K562 (cell line): ENCODE measurements around the gene CKAP5. TPM values are rescaled to one million over a fixed set of nuclear protein-coding genes. Genes with fewer than 3 reads are reported as not detected.

ENCODE experiments used
- ATAC-seq: fragments of 200-7000 bp; cut with Tn5 transposase; 3 replicates; pipeline ENCODE4 v1.9.1; 2020; ENCODE audit warnings: moderate library complexity
- BruUV-seq: library from RNA; stranded (reverse); fragments of 400-500 nt; replicated peaks from 2 replicates; lab custom pipeline; 2021; lab: Mats Ljungman, UMichigan
- CTCF ChIA-PET: fragments of 300-600 bp; formaldehyde crosslinking; extraction: SDS; loops from one replicate; lab custom pipeline; 2021; ENCODE audit warnings: low intra/inter-chr PET ratio; lab: Yijun Ruan, JAX
- POLR2A ChIA-PET: fragments of 300-600, 350-650 bp; sonication (Branson Sonifier 250); formaldehyde crosslinking; extraction: SDS; loops from one replicate; lab custom pipeline; 2021; ENCODE audit warnings: antibody characterized with exemption, inconsistent platforms; lab: Yijun Ruan, JAX
- DNase-seq, 4 experiments: peaks; one replicate each; pipeline versions ENCODE4 v3.0.0 to v3.0.0-alpha.2; 2011 to 2018; ENCODE audit warnings: low spot score in 3 of 4, mixed read lengths in 3 of 4; ENCODE audit errors: extremely low read depth in 1 of 4
- FAIRE-seq: peaks from 2 replicates; lab custom pipeline; 2011; peaks lifted over from hg19 to GRCh38; lab: Jason Lieb, UNC
- H2AFZ ChIP-seq: 2 replicates; pipeline ENCODE4 v1.6.0; 2011; ENCODE audit warnings: low read depth, low read length, control low read depth, inconsistent platforms
- H3K27ac ChIP-seq: fragments of 200-600 bp; 3 replicates; pipeline ENCODE4 v1.8.0; 2011; ENCODE audit warnings: low read depth, mild to moderate bottlenecking, control low read depth, inconsistent platforms, low read length, moderate library complexity, mixed read lengths; ENCODE audit errors: extremely low read depth
- H3K27me3 ChIP-seq, 2 experiments: fragments of 300-600 bp in 1 of 2; 2 replicates in 1 of 2; 3 replicates in 1 of 2; pipeline versions ENCODE4 v1.6.0 to v1.8.0; 2011; ENCODE audit warnings: inconsistent platforms in 2 of 2, low read length in 2 of 2, mild to moderate bottlenecking in 1 of 2, mixed read lengths in 1 of 2, moderate library complexity in 1 of 2; ENCODE audit not compliant: control insufficient read depth in 2 of 2, insufficient read depth in 2 of 2
- H3K36me3 ChIP-seq: fragments of 300-600 bp; 3 replicates; pipeline ENCODE4 v1.8.0; 2011; ENCODE audit warnings: mild to moderate bottlenecking, low read length, inconsistent platforms; ENCODE audit not compliant: control insufficient read depth, insufficient read depth
- H3K4me1 ChIP-seq, 2 experiments: fragments of 200-600 bp in 1 of 2; replicated peaks in 1 of 2; 2 replicates in 1 of 2; 3 replicates in 1 of 2; pipeline versions ENCODE4 v1.5.1 to v1.8.0; 2011; ENCODE audit warnings: inconsistent platforms in 2 of 2, low read length in 2 of 2, mild to moderate bottlenecking in 1 of 2, mixed read lengths in 1 of 2, moderate library complexity in 1 of 2; ENCODE audit not compliant: control insufficient read depth in 2 of 2, insufficient read depth in 2 of 2
- H3K4me2 ChIP-seq: 2 replicates; pipeline ENCODE4 v1.6.1; 2011; ENCODE audit warnings: low read length, control low read depth, inconsistent platforms, mixed read lengths; ENCODE audit not compliant: insufficient read depth
- H3K4me3 ChIP-seq: fragments of 200-600 bp; sonication (generic), shearing (Covaris generic); 2 replicates; pipeline ENCODE4 v1.5.1; 2016; ENCODE audit warnings: control low read depth, inconsistent platforms
- H3K79me2 ChIP-seq: fragments of 200-600 bp; 3 replicates; pipeline ENCODE4 v1.8.0; 2011; ENCODE audit warnings: low read length, inconsistent platforms; ENCODE audit not compliant: control insufficient read depth, insufficient read depth
- H3K9ac ChIP-seq, 2 experiments: 2 replicates each; pipeline versions ENCODE4 v1.6.0 to v1.6.1; 2011; ENCODE audit warnings: low read depth in 2 of 2, low read length in 2 of 2, control low read depth in 1 of 2, inconsistent platforms in 1 of 2, mild to moderate bottlenecking in 1 of 2, mixed read lengths in 1 of 2; ENCODE audit not compliant: insufficient read depth in 1 of 2
- H3K9me1 ChIP-seq: one replicate; pipeline ENCODE4 v1.6.0; 2011; ENCODE audit warnings: inconsistent platforms, mild to moderate bottlenecking, low read length, moderate library complexity; ENCODE audit not compliant: control insufficient read depth, insufficient read depth
- H3K9me3 ChIP-seq: replicated peaks from 2 replicates; pipeline ENCODE4 v1.5.1; 2011; ENCODE audit warnings: low read depth, low read length, inconsistent platforms; ENCODE audit not compliant: control insufficient read depth, insufficient read depth
- H4K20me1 ChIP-seq: replicated peaks from 2 replicates; pipeline ENCODE4 v1.6.1; 2011; ENCODE audit warnings: low read length, inconsistent platforms, mixed read lengths; ENCODE audit not compliant: control insufficient read depth, insufficient read depth
- BMI1 ChIP-seq: fragments of 150-350 bp; IDR thresholded peaks from 2 replicates; pipeline ENCODE4 v1.6.1; 2014; ENCODE audit warnings: low read length
- DACH1 ChIP-seq: fragments of 450-650 bp; IDR thresholded peaks from 2 replicates; pipeline ENCODE4 v1.6.1; 2018; ENCODE audit not compliant: partially characterized antibody
- HDAC2 ChIP-seq: fragments of 450-650 bp; IDR thresholded peaks from 2 replicates; pipeline ENCODE4 v1.6.1; 2016; ENCODE audit warnings: mild to moderate bottlenecking
- KDM5B ChIP-seq: fragments of 200-600 bp; sonication (generic); IDR thresholded peaks from 2 replicates; pipeline ENCODE4 v1.6.1; 2012; ENCODE audit warnings: low read depth, mild to moderate bottlenecking, moderate library complexity, low read length, control low read depth, inconsistent platforms; ENCODE audit not compliant: insufficient replicate concordance
- NCOA4 ChIP-seq: fragments of 450-650 bp; IDR thresholded peaks from 2 replicates; pipeline ENCODE4 v1.6.1; 2018; ENCODE audit warnings: mild to moderate bottlenecking; ENCODE audit not compliant: partially characterized antibody
- RBM39 ChIP-seq: fragments of 200-400 bp; formaldehyde crosslinking; optimal IDR thresholded peaks from 2 replicates; pipeline ENCODE3; 2018; ENCODE audit warnings: low read depth, low read length
- STAG1 ChIP-seq: sonication (generic); formaldehyde crosslinking; IDR thresholded peaks from 2 replicates; pipeline ENCODE4 v1.5.0; 2020; ENCODE audit warnings: missing genetic modification reagents, borderline replicate concordance
- SUPT5H ChIP-seq: fragments of 450-650 bp; IDR thresholded peaks from 2 replicates; pipeline ENCODE4 v1.6.1; 2016
- TAF15 ChIP-seq: fragments of 200-400 bp; formaldehyde crosslinking; IDR thresholded peaks from 2 replicates; pipeline ENCODE4 v1.6.1; 2017; ENCODE audit warnings: mild to moderate bottlenecking, low read depth, low read length, moderate library complexity
- TAF7 ChIP-seq: fragments of 450-650 bp; IDR thresholded peaks from 2 replicates; pipeline ENCODE4 v1.6.1; 2016; ENCODE audit warnings: missing genetic modification characterization, missing compliant biosample characterization
- TAF9B ChIP-seq: fragments of 450-650 bp; IDR thresholded peaks from 2 replicates; pipeline ENCODE4 v1.6.1; 2018; ENCODE audit warnings: mild to moderate bottlenecking; ENCODE audit not compliant: partially characterized antibody
- ZNF23 ChIP-seq: fragments of 250-450 bp; sonication (Bioruptor Pico); IDR thresholded peaks from 2 replicates; pipeline ENCODE4 v1.4.0; 2020; ENCODE audit warnings: mild to moderate bottlenecking
- ZNF445 ChIP-seq: fragments of 250-450 bp; sonication (Bioruptor Pico); IDR thresholded peaks from 2 replicates; pipeline ENCODE4 v1.4.0; 2020; ENCODE audit warnings: low read depth, mild to moderate bottlenecking, moderate library complexity
- WGBS: fragments of 100-300 bp; shearing (Covaris generic); methylation state at CpG from one replicate; pipeline ENCODE4 v1.1.6; 2016; ENCODE audit warnings: low coverage, mixed read lengths; ENCODE audit not compliant: insufficient coverage; ENCODE audit errors: missing lambda C conversion rate; 5-methylcytosine and 5-hydroxymethylcytosine counted together
- in situ Hi-C: fragments of 300-500 bp; cut with MboI; formaldehyde crosslinking; loops from 4 replicates; pipeline ENCODE4 v1.15.0; 2018; ENCODE audit warnings: inconsistent platforms, mixed read lengths
- intact Hi-C: fragments of 100-400 bp; cut with micrococcal nuclease; formaldehyde crosslinking; loops from 2 replicates; pipeline ENCODE4 v1.14.2; 2022
- polyA plus RNA-seq, 8 experiments: library from polyadenylated mRNA; depleted of rRNA in 4 of 8; stranded (reverse) in 5 of 8; unstranded in 3 of 8; fragments of >200 nt; fragmentation: Nextera tagmentation in 2 of 8; fragmentation: Illumina TruSeq in 1 of 8; extraction: Ambion mirVana in 2 of 8; extraction: Trizol in 1 of 8; gene quantifications; 2 replicates each; pipeline versions ENCODE4 v1.2.1 to v1.2.3, GENCODE V29; 2011 to 2014; ENCODE audit warnings: inconsistent platforms in 1 of 8, missing spikeins in 1 of 8
- total RNA-seq, 7 experiments: library from RNA; depleted of rRNA in 6 of 7; stranded (reverse); fragments of >200 nt in 6 of 7; fragmentation: Illumina TruSeq in 2 of 7; extraction: Trizol in 2 of 7; gene quantifications; 2 replicates each; pipeline versions ENCODE4 v1.2.1 to v1.2.3, GENCODE V29; 2011 to 2021; ENCODE audit warnings: low replicate concordance in 1 of 7
- TF ChIP-seq, protein P1 (sequence below): fragments of 200-400 bp; formaldehyde crosslinking; IDR thresholded peaks from 2 replicates; pipeline ENCODE4 v1.6.1; 2017; ENCODE audit warnings: mild to moderate bottlenecking, low read depth, low read length, moderate library complexity

Gene CKAP5
- total and polyA plus RNA-seq, 9 of the 15 experiments (the other 6 are each of a cell fraction or from before 2014, with no cell fraction given), result 60.1 to 239 (median 139) TPM

DNA sequence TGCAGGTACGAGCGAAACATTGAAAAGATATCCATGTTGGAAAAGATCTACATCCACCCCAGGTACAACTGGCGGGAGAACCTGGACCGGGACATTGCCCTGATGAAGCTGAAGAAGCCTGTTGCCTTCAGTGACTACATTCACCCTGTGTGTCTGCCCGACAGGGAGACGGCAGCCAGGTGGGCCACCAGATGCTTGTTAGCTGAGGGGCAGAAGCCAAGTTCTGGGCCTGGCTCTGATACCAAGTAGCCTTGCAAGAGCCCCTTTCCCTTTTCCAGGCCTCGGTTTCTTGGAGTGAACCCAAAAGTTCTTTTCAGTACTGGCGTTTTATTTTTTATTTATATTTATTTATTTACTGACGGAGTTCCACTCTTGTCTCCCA, 117.4 kb downstream of the CKAP5 start:
- no peaks in the 10 kb centered on the region for H3K27me3 ChIP-seq
- CTCF ChIA-PET, result no interaction called here
- no peaks in the 10 kb centered on the region for H3K9me3 ChIP-seq
- WGBS, result 55% methylated on average over 9 of the region's 9 CpGs
- no TSS peak for BruUV-seq
- no peak for FAIRE-seq
- ATAC-seq, result no peak
- POLR2A ChIA-PET, result interaction anchor here (2.1 kb wide), 1 partner anchor 14 kb away, joined by 6 read pairs; no protein-coding TSS in a partner anchor
- H3K4me1 ChIP-seq, result peaks cover 0 to 16% of the 10 kb centered on the region in 2 experiments; a peak in 2 of 5 replicates
- intact Hi-C loops, result no loop called here
- TF ChIP-seq KDM5B, result no peak
- no peak for TF ChIP-seq RBM39
- TF ChIP-seq NCOA4, result no peak
- no peak for TF ChIP-seq TAF9B
- TF ChIP-seq TAF7 (tag), result no peak
- no peak for TF ChIP-seq TAF15
- TF ChIP-seq, protein P1, sequence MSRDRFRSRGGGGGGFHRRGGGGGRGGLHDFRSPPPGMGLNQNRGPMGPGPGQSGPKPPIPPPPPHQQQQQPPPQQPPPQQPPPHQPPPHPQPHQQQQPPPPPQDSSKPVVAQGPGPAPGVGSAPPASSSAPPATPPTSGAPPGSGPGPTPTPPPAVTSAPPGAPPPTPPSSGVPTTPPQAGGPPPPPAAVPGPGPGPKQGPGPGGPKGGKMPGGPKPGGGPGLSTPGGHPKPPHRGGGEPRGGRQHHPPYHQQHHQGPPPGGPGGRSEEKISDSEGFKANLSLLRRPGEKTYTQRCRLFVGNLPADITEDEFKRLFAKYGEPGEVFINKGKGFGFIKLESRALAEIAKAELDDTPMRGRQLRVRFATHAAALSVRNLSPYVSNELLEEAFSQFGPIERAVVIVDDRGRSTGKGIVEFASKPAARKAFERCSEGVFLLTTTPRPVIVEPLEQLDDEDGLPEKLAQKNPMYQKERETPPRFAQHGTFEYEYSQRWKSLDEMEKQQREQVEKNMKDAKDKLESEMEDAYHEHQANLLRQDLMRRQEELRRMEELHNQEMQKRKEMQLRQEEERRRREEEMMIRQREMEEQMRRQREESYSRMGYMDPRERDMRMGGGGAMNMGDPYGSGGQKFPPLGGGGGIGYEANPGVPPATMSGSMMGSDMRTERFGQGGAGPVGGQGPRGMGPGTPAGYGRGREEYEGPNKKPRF, result no peak
- no peak for TF ChIP-seq ZNF23 (CRISPR knock-in tag)
- TF ChIP-seq ZNF445, result no peak
- no peak for TF ChIP-seq STAG1
- no peak for TF ChIP-seq HDAC2
- TF ChIP-seq BMI1, result no peak
- no peak for TF ChIP-seq DACH1
- no peak for TF ChIP-seq SUPT5H
- in situ Hi-C loops, result no loop called here
- no peak for DNase-seq
- no peak overlapping the region for H3K4me2 ChIP-seq
- H3K79me2 ChIP-seq, result no peaks in the 10 kb centered on the region
- no peaks in the 10 kb centered on the region for H3K36me3 ChIP-seq
- H4K20me1 ChIP-seq, result no peaks in the 10 kb centered on the region
- no peak overlapping the region for H3K27ac ChIP-seq
- no peak overlapping the region for H3K4me3 ChIP-seq
- H3K9me1 ChIP-seq, result no peaks in the 10 kb centered on the region
- peak overlapping the region in 1 of 2 experiments; percentile 74; a peak in 1 of 4 replicates for H3K9ac ChIP-seq
- H2AFZ ChIP-seq, result no peak overlapping the region
